Mesenteric fat pad (tissue), 1 donor: Measurements from ENCODE around the gene SMAD6. TPM values are rescaled to one million over a fixed set of nuclear protein-coding genes. Genes with fewer than 3 reads are reported as not detected.
"Not testable (repeated sequence)": the region's sequence is repeated elsewhere in the genome, so short reads cannot be mapped to it uniquely, and the experiment has no call there.

Experiments used
- DNase-seq: peaks from one replicate; pipeline ENCODE4 v3.0.0-alpha.2; 2020; ENCODE audit warnings: low spot score
- total RNA-seq: library from RNA; stranded (reverse); fragmentation: NEBNext Ultra II Directional; extraction: Animal tissue kit (Norgen Biotek cat#: 25700); gene quantifications from one replicate; pipeline ENCODE4 v1.2.1, GENCODE V29; 2021
- donor health status: DM: yes; HTN: yes; CAD: no.

Gene SMAD6
- total RNA-seq, 1 donor from 2014 or later: 32.2 TPM

DNA sequence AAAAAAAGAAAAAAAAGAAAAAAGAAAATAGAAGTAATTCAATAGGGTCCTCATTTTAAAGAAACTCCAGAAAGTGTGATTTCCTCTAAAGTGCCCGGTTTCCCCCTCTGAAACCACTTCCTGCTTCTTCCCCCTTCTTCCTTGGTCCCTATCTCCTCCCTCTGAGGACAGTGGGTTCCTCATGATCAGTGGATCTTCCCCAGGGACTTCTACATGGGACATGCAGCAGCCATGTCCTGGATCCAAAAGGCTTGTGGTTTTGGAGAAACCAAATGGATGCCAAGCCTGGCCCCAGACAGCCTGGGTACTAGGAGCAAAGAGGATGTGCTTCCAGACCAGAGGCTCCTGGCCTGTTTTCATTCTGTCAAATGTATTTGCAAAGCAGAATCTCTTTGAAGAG is 26.6 kb upstream of the SMAD6 start:
- no peak for DNase-seq

DNA sequence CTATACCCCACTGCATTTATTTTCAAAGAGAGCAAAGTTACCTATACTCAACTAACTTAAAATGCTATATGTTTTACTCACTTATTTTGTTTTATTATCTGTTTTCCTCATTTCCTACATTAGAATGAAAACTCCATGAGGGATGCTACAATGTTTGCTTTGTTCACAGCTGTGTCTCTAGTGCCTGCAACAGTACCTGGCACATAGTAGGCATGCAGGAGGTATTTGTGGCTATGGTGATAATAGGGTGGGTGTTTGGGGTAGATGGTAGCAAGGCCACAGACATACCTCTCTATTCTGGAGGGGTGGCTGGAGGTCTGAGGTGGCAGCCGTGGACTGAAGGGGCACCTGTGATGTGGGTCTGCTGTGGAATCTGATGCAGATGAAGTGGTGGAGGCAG is 24.7 kb upstream of the SMAD6 start:
- no peak for DNase-seq

DNA sequence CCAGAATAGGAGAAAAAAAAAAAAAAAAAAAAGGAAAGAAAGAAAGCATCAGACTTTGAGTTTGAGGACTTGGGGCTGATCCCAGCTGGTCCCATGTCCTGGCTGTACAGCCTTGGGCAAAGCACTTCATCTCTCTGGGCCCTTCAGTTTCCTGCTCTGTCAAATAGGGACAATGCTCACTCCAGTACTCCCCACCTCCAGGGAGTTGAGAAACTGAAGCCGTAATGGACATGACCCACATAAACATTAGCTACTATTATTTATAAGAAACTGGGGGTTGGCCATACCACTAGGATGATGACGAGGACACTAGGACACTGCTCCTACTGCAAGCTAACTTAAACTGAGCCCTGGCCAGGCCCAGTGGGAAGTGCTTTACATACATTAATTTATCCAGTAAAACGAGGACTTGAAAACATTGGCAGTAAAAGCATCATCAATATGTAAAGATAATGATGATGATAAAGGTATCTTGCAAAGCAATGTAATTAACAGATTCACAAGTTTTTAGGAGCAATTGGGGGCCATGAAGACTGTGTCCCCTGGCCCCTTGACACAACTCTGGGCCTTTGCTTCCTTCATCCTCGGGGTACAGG is 22.9 kb upstream of the SMAD6 start:
- DNase-seq: no peak

DNA sequence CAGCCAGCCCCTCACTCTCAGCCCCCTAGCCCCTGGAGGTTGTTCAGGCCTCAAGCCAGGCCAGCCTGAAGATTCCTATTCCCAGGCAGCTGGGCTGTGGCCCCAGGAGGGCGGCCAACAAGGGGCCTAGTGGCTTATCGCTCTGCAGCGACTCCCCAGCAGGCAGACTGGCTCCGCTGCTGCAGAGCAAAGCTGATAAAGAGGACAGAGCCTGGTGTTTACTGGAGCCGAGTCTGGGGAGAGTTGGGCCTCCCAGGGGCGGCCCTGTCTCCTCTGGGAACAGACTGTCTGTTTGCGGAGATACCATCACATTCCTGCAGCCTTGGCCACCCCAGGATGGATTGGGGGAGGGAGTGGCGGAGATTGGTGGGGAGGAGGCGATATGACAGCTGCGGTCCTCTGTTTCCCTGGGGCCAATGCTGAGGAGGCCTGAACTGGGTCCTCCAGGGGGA is 22.4 kb upstream of the SMAD6 start:
- DNase-seq: no peak

DNA sequence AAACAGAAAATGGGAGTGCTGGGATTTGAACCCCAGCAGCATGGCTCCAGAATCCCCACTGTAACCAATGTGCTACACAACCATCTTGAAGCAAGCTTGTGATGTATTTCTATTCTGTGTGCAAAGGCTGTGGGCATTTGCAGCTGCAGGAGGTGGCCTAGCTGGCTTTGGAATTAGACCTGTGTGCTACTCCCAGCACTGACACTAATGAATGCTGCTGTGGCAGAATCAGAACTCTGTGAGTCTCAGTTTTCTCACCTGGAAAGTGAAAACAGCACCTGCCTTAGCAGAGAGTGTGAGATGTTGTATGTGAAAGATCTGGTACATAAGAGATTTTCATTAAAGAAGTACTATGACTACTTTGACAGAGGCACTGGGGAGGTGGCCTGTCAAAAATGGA is 21.5 kb upstream of the SMAD6 start:
- no peak for DNase-seq

DNA sequence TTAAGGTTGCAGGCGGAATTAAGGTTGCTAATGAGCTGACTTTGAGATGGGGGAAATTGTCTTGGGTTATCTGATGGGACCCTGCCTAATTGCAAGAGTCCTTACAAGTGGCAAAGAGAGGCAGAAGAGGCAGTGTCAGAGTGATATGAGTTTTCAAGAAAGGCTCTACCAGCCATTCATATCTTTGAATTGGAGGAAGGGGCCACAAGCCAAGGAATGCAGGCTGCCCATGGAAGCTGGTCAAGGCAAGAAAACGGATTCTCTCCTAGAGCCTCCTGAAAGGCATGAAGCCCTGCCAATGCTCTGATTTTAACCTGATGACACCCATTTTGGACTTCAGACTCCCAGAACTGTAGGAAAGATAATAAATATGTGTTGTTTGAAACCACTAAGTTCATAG is 20.6 kb upstream of the SMAD6 start:
- no peak for DNase-seq

DNA sequence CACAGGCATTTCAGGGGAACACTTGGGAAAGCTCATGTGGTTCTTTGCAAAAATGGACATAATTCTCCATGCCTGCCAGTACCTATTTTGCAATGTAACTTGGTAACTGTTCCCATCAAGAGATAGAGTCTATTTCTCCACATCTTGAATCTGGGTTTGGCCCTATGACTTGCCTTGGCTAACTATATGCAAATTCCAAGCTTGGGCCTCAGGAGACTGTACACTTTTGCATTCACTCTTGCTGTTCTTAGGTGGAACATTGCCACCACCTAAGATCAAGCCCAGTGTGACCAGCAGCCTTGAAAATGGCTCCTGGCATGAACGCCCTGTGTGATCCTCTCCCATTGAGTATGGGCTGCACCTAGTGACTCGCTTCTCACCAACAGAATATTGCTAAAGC is 19.8 kb upstream of the SMAD6 start:
- DNase-seq: no peak

DNA sequence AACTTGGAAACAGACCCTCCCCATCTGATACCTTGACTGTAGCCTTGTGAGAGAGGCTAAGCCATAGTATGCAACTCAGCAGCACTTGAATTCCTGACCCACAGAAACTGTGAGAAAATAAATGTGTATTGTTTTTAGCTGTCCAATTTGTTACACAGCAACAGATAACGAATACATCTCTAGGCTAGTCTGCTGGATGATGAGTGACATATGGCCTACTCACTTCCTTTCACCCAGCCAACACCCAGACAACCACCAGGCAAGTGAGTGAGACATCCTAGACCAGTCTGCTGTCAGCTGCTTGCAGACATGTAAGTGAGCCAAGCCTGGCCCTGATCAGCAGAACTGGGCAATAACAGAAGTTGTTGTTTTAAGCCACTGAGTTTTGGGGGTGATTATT is 19.2 kb upstream of the SMAD6 start:
- DNase-seq: no peak

DNA sequence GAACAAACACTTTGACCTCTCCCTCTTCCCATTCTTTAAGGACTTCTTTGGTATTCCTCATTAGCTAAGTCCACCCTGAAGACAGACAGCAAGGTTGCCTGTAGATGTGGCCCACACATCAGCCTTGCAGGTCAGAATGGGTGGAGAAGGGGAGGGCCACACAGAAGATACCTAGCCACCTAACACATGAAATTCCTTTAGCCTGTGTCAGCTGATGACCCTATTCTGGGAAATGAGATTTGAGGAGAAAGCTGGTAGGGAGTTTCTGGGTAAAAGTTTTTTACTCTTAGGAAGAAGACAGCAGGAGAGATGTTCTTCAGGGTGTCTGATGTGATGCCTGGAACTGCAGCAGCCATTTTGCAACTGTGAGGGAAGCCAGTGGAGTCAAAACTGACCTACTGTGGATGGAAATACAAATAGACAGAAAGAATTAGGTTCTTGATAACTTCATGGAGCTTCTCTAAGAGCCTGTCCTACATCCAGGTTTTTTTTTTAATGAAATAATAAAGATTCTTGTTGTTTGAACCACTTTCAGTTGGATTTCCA is 17.8 kb upstream of the SMAD6 start:
- DNase-seq: no peak

DNA sequence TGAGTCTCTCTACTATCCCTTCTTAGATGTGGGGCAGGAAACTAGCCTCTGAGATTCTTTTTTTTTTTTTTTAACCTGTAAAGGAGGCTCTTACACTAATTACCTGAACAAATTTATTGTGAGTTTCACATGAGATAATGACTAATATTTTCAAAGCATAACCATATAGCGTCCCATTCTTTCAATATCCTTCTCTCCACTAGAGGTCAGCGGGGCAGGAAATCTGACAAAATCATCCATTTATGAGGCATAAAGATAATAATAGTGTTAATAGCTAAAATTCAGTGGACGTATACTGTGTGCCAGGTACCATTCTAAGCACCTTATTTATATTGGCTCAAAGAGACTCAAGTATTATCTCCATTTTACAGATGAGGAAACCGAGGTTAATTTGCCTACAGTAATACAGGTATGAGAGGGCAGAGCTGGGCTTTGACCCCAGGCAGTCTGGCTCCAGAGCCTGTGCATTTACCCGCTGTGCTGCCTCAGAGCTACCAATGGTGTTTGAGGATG is 16.3 kb upstream of the SMAD6 start:
- no peak for DNase-seq

DNA sequence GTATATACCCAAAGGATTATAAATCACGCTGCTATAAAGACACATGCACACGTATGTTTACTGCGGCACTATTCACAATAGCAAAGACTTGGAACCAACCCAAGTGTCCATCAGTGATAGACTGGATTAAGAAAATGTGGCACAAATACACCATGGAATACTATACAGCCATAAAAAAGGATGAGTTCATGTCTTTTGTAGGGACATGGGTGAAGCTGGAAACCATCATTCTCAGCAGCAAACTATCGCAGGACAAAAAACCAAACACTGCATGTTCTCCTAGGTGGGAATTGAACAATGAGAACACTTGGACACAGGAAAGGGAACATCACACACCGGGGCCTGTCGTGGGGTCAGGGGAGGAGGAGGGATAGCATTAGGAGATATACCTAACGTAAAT is 11.1 kb upstream of the SMAD6 start:
- DNase-seq: not testable (repeated sequence)

DNA sequence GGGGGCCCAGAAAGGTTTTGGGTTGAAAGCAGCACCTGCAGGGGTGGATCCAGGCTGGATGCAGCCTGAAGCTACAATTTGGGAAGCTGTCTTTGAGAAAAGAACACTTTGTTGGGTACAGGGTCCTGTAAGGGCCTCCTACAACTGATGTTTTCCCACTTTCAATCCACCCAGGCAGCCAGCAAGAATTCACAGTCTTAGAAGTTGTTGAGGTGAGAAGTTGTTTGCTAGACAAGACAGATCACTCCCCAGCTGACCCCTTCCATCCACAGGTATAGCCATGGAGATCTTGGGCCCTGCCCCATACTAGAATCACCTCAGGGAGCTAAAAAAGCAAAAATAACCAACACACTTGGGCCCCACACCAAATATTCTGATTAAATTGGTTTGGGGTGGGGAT is 10.3 kb upstream of the SMAD6 start:
- DNase-seq: no peak

DNA sequence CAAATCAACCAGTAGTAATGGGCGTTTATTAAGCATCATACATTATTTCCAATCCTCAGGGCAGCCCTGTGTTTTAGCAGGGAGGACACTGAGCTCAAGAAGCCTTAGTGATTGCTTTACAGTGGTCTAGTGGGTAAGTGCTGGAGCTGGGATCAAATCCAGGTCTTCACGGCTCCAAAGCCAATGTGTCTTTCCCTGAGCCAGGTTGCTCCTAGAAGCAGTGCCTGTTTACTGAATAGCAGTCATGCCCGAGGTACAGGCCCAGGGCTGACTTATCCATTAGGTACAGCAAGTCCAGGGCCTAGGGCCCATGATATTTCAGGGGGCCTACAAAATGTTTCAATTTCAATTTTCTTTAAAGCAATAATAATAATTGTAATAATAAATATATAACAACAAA is 9.6 kb upstream of the SMAD6 start:
- DNase-seq: no peak

DNA sequence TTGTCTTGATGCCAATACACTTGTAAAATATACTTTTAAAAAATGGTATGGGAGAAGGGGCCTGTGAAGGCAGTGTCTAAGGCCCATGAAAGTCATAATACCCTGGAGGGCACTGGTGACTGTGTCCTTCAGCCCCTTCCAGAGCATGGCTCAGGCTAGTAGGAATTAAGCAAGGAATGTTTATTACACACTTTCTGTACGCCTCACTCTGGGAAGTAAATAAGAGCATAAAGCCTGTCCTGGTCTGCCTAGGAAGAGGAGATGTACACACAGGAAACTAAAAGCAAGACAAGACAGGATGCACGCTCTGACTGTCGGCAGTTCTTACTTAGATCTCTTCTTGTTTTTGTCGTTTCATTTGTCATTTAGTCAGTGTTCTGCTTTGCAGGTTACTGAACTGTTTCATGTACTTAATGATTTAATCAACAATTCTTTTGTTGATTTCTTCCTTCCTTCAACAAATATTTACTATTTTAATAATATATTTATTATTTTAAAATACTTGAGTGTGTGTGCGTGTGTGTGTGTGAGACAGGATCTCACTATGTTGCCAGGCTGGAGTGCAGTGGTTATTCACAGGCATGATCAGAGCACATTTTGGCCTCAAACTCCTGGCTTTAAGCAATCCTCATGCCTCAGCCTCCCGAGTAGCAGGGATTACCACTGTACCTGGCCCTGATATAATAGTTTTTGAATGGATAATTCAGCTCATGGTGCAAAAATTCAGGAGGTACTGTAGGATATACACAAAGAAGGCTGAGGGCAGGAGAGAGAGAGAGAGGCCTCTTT is 9.0 kb upstream of the SMAD6 start:
- DNase-seq: no peak

DNA sequence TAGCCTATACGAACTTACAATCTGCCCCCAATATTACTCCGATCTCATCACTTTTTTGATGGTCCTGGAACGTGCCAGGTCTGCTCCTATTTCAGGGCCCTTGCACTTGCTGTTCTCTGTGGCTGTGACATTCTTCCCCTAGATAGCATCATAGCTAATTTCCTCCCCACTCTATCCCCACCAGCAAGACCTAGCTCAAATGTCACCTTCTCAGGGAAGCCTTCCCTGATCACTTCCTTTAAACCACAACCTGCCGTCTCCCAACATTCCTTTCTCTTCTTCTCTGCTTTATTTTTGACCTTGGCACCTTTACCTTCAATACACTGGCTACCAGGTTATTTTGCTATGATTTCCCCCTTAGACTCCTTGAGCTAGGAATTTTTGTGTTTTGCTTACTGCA is 5.3 kb upstream of the SMAD6 start:
- no peak for DNase-seq

DNA sequence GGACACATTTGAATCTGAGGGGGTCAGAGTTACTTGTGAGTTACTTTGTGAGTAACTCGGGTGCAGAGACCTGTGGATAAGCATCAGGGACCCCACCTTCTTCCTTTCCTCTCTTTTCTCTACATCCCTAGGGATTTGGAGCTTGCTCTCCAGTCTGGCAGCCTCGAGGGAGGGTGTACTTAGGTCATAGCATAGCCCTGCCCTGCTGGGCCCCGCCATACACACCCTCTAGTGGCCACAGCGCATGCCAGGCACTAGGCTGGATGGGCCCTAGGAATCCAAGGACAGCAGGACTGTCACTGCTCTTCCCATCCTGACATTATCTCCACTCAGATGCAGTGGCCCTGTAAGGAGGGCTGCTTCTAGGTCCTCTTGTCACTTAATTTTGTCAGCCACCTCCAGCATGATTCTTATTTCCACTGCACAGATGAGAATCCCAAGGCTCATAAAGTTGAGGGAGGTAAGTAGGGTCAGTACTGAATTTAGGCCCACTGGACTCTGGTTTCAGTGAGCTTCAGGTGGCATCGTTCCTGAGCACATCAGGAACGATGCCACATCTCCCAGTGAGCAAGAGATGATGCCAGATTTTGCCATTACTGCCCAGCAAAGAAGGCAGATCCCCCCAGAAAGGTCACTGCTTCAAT is 3.6 kb upstream of the SMAD6 start:
- no peak for DNase-seq

DNA sequence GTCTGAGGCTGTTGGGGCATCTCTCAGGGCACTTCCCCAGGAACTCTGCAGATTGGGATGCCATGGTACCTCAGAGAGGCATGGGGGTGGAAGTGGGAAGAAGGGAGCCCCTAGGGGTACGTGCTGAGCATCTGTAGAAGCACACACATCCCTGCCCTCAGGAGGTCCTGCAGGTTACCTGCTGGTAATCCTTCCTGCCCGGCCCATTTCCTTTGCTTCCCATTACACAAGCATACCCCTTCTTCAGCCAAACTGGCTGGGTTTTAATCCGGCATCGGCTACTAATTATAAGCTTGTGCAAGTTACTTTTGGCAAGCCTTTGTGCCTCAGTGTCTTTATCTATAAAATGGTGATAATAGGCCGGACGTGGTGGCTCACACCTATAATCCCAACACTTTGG is 3.1 kb upstream of the SMAD6 start:
- DNase-seq: no peak

DNA sequence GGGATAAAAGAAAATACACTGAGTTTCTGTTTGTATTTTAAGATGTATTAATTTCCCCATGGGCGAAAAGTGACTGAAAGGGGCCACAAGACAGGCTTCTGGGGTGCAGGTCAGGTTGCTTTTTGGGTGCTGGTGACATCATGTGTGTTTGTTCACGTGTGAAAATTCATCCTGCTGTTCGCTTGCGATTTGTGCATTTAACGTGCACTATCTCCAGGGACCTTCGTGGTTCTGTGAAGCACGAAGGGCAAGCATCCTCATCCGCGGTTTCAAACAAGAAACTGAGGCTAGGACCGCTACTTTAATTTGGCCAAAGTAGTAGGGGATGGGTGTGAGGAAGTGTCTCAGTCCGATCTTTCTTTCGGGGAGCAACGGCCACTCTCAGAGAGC is 1.6 kb upstream of the SMAD6 start:
- DNase-seq: no peak

DNA sequence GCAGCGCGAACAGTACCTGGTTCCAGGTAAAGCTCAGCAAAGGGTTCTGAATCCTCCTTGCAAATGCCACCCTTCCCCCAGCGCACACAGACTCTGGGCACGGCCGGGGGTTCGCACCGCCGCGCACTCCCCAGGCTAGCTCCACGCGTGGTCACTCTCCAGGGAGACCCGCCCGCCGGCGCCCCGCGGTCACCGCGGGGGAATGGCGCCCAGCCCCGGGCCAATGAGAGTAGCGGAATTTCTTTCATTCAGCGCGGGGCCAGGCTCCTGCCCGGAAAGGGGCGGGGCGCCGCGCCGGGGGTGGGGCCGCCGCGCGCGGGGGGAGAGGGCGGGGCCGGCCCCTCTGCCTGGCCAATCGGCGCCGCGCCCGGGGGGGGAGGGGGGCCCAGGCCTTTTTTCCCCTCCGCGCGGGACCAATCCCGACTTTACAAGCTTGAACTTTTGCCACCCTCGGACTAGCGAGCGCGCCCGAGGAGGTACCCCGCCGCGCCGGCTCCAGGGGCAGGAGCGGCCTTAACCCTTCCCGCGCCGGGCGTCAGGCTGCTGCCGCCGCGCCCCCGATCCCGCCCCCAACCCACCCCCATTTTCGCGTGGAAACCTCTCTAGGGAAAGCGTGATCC is 1.1 kb upstream of the SMAD6 start:
- peak; percentile 97 for DNase-seq

DNA sequence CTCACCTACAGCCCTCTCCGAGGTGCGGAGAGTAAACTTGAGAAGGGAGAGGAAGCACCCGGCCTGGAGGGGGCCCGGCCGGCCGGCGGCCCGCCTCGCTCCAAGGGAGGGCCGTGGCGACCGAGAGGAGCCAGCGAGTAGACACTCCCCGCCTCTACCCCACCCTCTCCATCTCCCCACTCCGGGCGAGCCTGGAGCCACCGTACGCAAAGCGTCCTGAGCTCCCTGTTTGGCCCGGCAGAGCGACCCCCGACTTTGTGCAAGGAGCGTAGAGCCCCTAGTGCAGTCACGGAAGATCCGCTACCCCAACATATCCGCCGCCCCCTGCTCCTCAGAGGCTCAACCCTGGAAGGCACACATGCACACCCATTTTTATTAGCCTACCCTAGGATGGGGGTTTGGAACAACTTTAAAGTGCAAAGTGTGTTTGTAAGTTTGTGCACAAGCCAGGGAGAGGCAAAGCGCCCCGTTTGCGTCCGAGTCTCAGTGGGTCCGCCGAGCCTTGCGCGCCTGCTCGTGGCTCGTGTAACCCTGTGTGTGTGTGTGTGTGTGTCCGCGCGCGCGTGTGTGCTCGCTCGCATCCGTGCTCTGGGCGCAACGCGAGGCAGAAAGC is 508 bp upstream of the SMAD6 start:
- DNase-seq: no peak

DNA sequence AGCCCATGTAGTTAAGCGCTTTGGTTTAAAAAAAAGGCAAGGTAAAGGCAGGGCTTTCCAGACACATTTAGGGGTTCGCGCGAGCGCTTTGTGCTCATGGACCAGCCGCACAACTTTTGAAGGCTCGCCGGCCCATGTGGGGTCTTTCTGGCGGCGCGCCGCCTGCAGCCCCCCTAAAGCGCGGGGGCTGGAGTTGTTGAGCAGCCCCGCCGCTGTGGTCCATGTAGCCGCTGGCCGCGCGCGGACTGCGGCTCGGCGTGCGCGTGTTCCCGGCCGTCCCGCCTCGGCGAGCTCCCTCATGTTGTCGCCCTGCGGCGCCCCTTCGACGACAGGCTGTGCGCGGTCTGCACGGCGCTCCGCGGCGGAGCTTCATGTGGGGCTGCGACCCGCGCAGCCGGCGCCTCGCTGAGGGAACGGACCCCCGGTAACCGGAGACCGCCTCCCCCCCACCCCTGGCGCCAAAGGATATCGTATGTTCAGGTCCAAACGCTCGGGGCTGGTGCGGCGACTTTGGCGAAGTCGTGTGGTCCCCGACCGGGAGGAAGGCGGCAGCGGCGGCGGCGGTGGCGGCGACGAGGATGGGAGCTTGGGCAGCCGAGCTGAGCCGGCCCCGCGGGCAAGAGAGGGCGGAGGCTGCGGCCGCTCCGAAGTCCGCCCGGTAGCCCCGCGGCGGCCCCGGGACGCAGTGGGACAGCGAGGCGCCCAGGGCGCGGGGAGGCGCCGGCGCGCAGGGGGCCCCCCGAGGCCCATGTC is 927 bp downstream of the SMAD6 start:
- no peak for DNase-seq
